ENCODE measurements around the gene ABCC4.

GRCh38 chr13:94974015-94974951 lies 327.0 kb downstream of the ABCC4 start:
- TF ChIP-seq, protein P1, sequence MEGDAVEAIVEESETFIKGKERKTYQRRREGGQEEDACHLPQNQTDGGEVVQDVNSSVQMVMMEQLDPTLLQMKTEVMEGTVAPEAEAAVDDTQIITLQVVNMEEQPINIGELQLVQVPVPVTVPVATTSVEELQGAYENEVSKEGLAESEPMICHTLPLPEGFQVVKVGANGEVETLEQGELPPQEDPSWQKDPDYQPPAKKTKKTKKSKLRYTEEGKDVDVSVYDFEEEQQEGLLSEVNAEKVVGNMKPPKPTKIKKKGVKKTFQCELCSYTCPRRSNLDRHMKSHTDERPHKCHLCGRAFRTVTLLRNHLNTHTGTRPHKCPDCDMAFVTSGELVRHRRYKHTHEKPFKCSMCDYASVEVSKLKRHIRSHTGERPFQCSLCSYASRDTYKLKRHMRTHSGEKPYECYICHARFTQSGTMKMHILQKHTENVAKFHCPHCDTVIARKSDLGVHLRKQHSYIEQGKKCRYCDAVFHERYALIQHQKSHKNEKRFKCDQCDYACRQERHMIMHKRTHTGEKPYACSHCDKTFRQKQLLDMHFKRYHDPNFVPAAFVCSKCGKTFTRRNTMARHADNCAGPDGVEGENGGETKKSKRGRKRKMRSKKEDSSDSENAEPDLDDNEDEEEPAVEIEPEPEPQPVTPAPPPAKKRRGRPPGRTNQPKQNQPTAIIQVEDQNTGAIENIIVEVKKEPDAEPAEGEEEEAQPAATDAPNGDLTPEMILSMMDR (IDR thresholded peaks at IDR 0.05), result no peak
- TF ChIP-seq POLR2A (IDR thresholded peaks at IDR 0.05), result no peak
